Naive B cell (primary cell): ENCODE data around the gene COL9A3. TPM values are rescaled to one million over a fixed set of nuclear protein-coding genes. Genes with fewer than 3 reads are reported as not detected.
"Not testable (repeated sequence)": the region's sequence is repeated elsewhere in the genome, so short reads cannot be mapped to it uniquely, and the experiment has no call there.

Experiments used
- ATAC-seq, 2 donors: fragments of 150-1000 bp; cut with Tn5 transposase; 2 replicates each; pipeline ENCODE4 v1.10.0; 2021; ENCODE audit warnings: low read depth in 2 of 2, mild to moderate bottlenecking in 2 of 2, moderate library complexity in 2 of 2
- DNase-seq: peaks from one replicate; pipeline ENCODE4 v3.0.0; 2022
- H3K27ac Mint-ChIP-seq, 6 donors: one replicate each; pipeline ENCODE4 v1.8.0; 2020 to 2022; ENCODE audit warnings: mild to moderate bottlenecking in 6 of 6, mixed read lengths in 6 of 6, moderate library complexity in 5 of 6, inconsistent platforms in 2 of 6
- H3K27me3 Mint-ChIP-seq, 3 donors: one replicate each; pipeline ENCODE4 v1.8.0; 2021 to 2022; ENCODE audit warnings: mixed read lengths in 3 of 3, mild to moderate bottlenecking in 1 of 3
- H3K36me3 Mint-ChIP-seq, 2 donors: one replicate each; pipeline ENCODE4 v1.8.0; 2020 to 2022; ENCODE audit warnings: mixed read lengths in 2 of 2, inconsistent platforms in 1 of 2, mild to moderate bottlenecking in 1 of 2
- H3K4me1 Mint-ChIP-seq, 3 donors: one replicate each; pipeline ENCODE4 v1.8.0; 2020 to 2022; ENCODE audit warnings: mixed read lengths in 3 of 3, inconsistent platforms in 1 of 3, mild to moderate bottlenecking in 1 of 3, moderate library complexity in 1 of 3
- H3K4me3 Mint-ChIP-seq, 8 donors: one replicate each; pipeline ENCODE4 v1.8.0; 2020 to 2022; ENCODE audit warnings: mild to moderate bottlenecking in 8 of 8, mixed read lengths in 8 of 8, moderate library complexity in 8 of 8, inconsistent platforms in 2 of 8
- H3K9me3 Mint-ChIP-seq, 7 donors: one replicate each; pipeline ENCODE4 v1.8.0; 2020 to 2022; ENCODE audit warnings: mixed read lengths in 7 of 7, mild to moderate bottlenecking in 5 of 7, inconsistent platforms in 2 of 7, moderate library complexity in 1 of 7
- polyA plus RNA-seq, 6 donors: library from polyadenylated mRNA; unstranded; fragments of 300-500 nt; fragmentation: Illumina TruSeq; gene quantifications; one replicate each; pipeline ENCODE4 v1.2.3, GENCODE V29; 2021; ENCODE audit warnings: low read depth in 6 of 6

COL9A3 gene
- polyA plus RNA-seq, 6 donors from 2014 or later, result 1.2 to 19.6 (median 2.6) TPM

DNA sequence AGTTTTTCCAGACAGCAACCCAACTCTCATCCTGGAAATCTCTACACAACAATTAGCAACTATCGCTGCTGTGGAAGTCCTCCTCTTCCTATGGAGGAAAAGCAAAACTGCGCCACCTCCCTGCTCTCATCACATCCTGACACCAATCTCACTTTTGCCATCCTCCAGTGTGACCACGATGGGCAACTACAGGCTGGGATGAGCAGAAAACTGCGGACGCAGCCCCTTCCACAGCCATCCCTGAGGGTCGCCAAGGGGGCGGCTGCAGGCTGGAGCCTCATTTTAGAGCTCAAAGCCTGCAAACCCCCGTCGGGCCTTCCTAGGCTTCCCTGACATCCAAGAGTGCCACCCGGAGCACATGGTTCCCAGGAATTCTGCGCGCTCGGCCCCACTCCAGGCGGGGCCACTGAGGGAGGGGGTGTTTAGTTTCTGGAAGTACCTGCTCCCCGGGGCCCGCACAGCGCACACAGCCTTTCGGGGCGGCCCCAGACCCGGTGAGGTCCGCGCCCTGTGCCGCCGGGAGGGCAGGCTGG is 43.6 kb downstream of the COL9A3 start:
- peaks cover 15 to 17% (median 16%) of the 10 kb centered on the region in 3 donors for H3K4me1 Mint-ChIP-seq

GRCh38 chr20:62860924-62861691 is 44.3 kb downstream of the COL9A3 start:
- Mint-ChIP-seq H3K27me3 (peaks cover 0 to 5% (median 4%) of the 10 kb centered on the region in 3 donors), H3K27ac (peak overlapping the region in 1 of 6 donors; percentile 62), H3K4me1 (peaks cover 15 to 17% (median 16%) of the 10 kb centered on the region in 3 donors), H3K9me3 (peaks cover 0 to 6% (median 3%) of the 10 kb centered on the region in 7 donors), H3K4me3 (peak overlapping the region in 4 of 8 donors; percentile 30 to 60 (median 45)), H3K36me3 (peaks cover 6 to 17% of the 10 kb centered on the region in 2 donors)
- ATAC-seq (peak; percentile 37 to 38), DNase-seq (peak; percentile 56)

More for the DNA sequence above, 43.6 kb downstream of the COL9A3 start:
- ATAC-seq (no peak), DNase-seq (no peak)
- H3K36me3 Mint-ChIP-seq, result peaks cover 6 to 17% of the 10 kb centered on the region in 2 donors
- peak overlapping the region; percentile 51 to 87 (median 72) for H3K4me3 Mint-ChIP-seq
- H3K9me3 Mint-ChIP-seq, result peaks cover 0 to 6% (median 3%) of the 10 kb centered on the region in 7 donors
- peaks cover 0 to 5% (median 4%) of the 10 kb centered on the region in 3 donors for H3K27me3 Mint-ChIP-seq
- peak overlapping the region in 1 of 6 donors; percentile 72 for H3K27ac Mint-ChIP-seq

DNA sequence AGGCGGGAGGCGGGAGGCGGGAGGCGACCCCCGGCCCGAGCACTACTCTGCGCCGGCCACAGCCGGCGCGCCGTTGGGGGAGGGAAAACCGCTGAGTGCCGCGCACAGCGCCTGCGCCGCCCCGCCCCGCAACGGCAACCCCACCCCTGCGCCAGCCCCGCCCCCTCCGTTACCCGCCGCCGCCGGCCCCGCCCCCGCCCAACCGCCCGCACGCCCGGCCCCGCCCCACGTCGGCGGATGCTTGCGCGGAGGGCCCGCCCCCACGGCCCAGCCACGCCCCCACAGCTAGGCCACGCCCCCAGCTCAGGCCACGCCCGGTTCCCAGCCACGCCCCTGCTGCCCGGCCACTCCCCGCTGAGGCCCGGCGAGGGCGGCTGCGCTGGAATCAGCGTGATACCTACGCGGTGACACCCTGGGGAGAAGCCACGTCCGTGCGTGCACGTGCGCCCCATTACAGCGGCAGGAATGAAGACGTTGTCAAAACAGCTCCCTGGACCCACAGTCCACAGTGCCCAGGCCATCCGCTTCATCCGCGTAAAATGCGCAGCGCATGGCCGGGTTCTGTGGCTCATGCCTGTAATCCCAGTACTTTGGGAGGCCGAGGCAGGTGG is 45.0 kb downstream of the COL9A3 start, which contains the start of gene TCFL5:
Gene TCFL5, minus strand, starts transcription at position 97 of the 611 bp plus-strand sequence. CDS start 152 bp downstream, outside the sequence.
- H3K27ac Mint-ChIP-seq, result peak within 1 kb of the TSS; percentile 67 to 96 (median 90)
- peaks cover 0 to 6% (median 3%) of the 10 kb centered on the region in 7 donors for H3K9me3 Mint-ChIP-seq
- peak within 1 kb of the TSS; percentile 49 to 87 (median 62) for H3K4me3 Mint-ChIP-seq
- peaks cover 6 to 16% of the 10 kb centered on the region in 2 donors for H3K36me3 Mint-ChIP-seq
- peak; percentile 92 for DNase-seq
- peaks cover 15 to 17% (median 16%) of the 10 kb centered on the region in 3 donors for H3K4me1 Mint-ChIP-seq
- H3K27me3 Mint-ChIP-seq, result peaks cover 0 to 5% (median 4%) of the 10 kb centered on the region in 3 donors
- ATAC-seq, result peak; percentile 86

DNA sequence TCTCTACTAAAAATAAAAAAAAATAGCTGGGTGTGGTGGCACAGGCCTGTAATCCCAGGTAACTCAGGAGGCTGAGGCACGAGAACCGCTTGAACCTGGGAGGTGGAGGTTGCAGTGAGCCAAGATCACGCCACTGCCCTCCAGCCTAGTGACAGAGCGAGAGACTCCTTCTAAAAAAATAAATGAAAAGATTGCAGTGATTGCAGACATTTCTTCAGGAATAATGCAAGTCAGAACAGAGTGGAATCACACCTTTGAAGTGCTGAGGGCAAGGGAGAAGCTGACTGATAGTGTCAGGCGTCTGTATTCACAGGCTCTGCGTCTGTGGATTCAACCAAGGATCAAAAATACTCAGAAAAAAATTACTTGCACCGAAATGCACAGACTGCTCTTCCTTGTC is 47.4 kb downstream of the COL9A3 start:
- H3K27me3 Mint-ChIP-seq, result no peaks in the 10 kb centered on the region

GRCh38 chr20:62872184-62872847 is 55.5 kb downstream of the COL9A3 start:
- no peaks in the 10 kb centered on the region for H3K9me3 Mint-ChIP-seq
- peaks cover 5 to 25% (median 13%) of the 10 kb centered on the region in 3 donors for H3K27me3 Mint-ChIP-seq
- DNase-seq (no peak), ATAC-seq (no peak)
- no peak overlapping the region for H3K27ac Mint-ChIP-seq
- H3K4me3 Mint-ChIP-seq, result no peak overlapping the region
- no peaks in the 10 kb centered on the region for H3K36me3 Mint-ChIP-seq
- peaks cover 10 to 18% (median 12%) of the 10 kb centered on the region in 3 donors for H3K4me1 Mint-ChIP-seq

More for the DNA sequence above, 47.4 kb downstream of the COL9A3 start:
- Mint-ChIP-seq H3K27ac (peak overlapping the region in 1 of 6 donors; percentile 38), H3K36me3 (no peaks in the 10 kb centered on the region), H3K9me3 (peaks cover 0 to 6% (median 3%) of the 10 kb centered on the region in 7 donors), H3K4me3 (peak overlapping the region in 1 of 8 donors; percentile 21), H3K4me1 (peaks cover 9 to 11% (median 10%) of the 10 kb centered on the region in 3 donors)
- ATAC-seq, result no peak
- DNase-seq, result no peak

- ATAC-seq (no peak), DNase-seq (no peak)
- H3K9me3 Mint-ChIP-seq, result no peaks in the 10 kb centered on the region
- H3K27ac Mint-ChIP-seq, result peak overlapping the region in 1 of 6 donors; percentile 14
- peaks cover 5 to 25% (median 13%) of the 10 kb centered on the region in 3 donors for H3K27me3 Mint-ChIP-seq
- peaks cover 10 to 22% (median 12%) of the 10 kb centered on the region in 3 donors for H3K4me1 Mint-ChIP-seq
- H3K36me3 Mint-ChIP-seq, result no peaks in the 10 kb centered on the region
- no peak overlapping the region for H3K4me3 Mint-ChIP-seq
Measured at GRCh38 chr20:62872862-62873261, 56.0 kb downstream of the COL9A3 start.

DNA sequence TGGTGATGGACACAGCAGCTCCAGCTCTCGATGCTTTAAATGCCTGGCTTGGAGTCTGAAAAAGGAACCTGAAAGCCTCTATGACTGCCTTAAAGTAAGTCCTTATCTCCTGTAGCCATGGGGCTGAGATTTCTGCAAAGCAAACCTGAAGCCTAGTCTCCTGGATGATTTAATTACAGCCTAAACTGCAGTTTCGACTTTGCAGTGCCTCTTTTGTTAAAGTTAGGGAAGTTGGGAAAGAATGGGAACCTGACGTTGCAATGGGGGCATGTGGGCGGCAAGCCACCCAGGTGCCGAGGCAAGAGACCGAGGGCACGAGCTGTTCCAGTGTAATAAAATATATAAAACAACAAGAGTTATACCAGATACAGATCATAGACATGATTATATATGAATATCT is 56.4 kb downstream of the COL9A3 start:
- H3K27ac Mint-ChIP-seq, result peak overlapping the region in 2 of 6 donors; percentile 55 to 63
- H3K36me3 Mint-ChIP-seq, result no peaks in the 10 kb centered on the region
- peaks cover 10 to 22% (median 12%) of the 10 kb centered on the region in 3 donors for H3K4me1 Mint-ChIP-seq
- no peak for ATAC-seq
- DNase-seq, result no peak
- peaks cover 5 to 25% (median 13%) of the 10 kb centered on the region in 3 donors for H3K27me3 Mint-ChIP-seq
- no peaks in the 10 kb centered on the region for H3K9me3 Mint-ChIP-seq
- H3K4me3 Mint-ChIP-seq, result peak overlapping the region in 1 of 8 donors; percentile 56

- Mint-ChIP-seq H3K27ac (peak overlapping the region in 3 of 6 donors; percentile 48 to 63 (median 55)), H3K4me1 (peaks cover 10 to 22% (median 12%) of the 10 kb centered on the region in 3 donors), H3K27me3 (peaks cover 5 to 25% (median 13%) of the 10 kb centered on the region in 3 donors), H3K4me3 (peak overlapping the region in 2 of 8 donors; percentile 10 to 56)
- not testable (repeated sequence) for DNase-seq, ATAC-seq, H3K36me3 Mint-ChIP-seq, H3K9me3 Mint-ChIP-seq
Measured at GRCh38 chr20:62873681-62874031, 56.8 kb downstream of the COL9A3 start.

- H3K27ac Mint-ChIP-seq, result peak overlapping the region in 2 of 6 donors; percentile 48 to 72
- no peak for ATAC-seq
- peaks cover 10 to 22% (median 12%) of the 10 kb centered on the region in 3 donors for H3K4me1 Mint-ChIP-seq
- H3K4me3 Mint-ChIP-seq, result no peak overlapping the region
- no peaks in the 10 kb centered on the region for H3K36me3 Mint-ChIP-seq
- H3K9me3 Mint-ChIP-seq, result no peaks in the 10 kb centered on the region
- H3K27me3 Mint-ChIP-seq, result peaks cover 5 to 25% (median 13%) of the 10 kb centered on the region in 3 donors
- no peak for DNase-seq
Measured at GRCh38 chr20:62874964-62875344, 58.1 kb downstream of the COL9A3 start.

GRCh38 chr20:62875419-62876361 is 58.8 kb downstream of the COL9A3 start:
- Mint-ChIP-seq H3K4me3 (peak overlapping the region in 3 of 8 donors; percentile 23 to 51 (median 43)), H3K4me1 (peaks cover 10 to 22% (median 12%) of the 10 kb centered on the region in 3 donors), H3K27ac (peak overlapping the region in 2 of 6 donors; percentile 53 to 62), H3K27me3 (peaks cover 5 to 23% (median 11%) of the 10 kb centered on the region in 3 donors), H3K36me3 (no peaks in the 10 kb centered on the region), H3K9me3 (no peaks in the 10 kb centered on the region)
- no peak for ATAC-seq
- no peak for DNase-seq

GRCh38 chr20:62876501-62876901 is 59.7 kb downstream of the COL9A3 start:
- H3K36me3 Mint-ChIP-seq, result peaks cover 0 to 4% of the 10 kb centered on the region in 2 donors
- ATAC-seq, result no peak
- peak overlapping the region in 1 of 6 donors; percentile 62 for H3K27ac Mint-ChIP-seq

More at GRCh38 chr20:62876501-62876901, 59.7 kb downstream of the COL9A3 start:
- Mint-ChIP-seq H3K9me3 (no peaks in the 10 kb centered on the region), H3K4me1 (peaks cover 10 to 22% (median 14%) of the 10 kb centered on the region in 3 donors), H3K27me3 (peaks cover 5 to 20% (median 7%) of the 10 kb centered on the region in 3 donors), H3K4me3 (no peak overlapping the region)
- no peak for DNase-seq
